ENCODE results near the gene SLC22A9.
"Not testable (repeated sequence)": the region's sequence is repeated elsewhere in the genome, so short reads cannot be mapped to it uniquely, and the experiment has no call there.

Gene SLC22A9

GRCh38 chr11:63369165-63369970 lies at the start of gene SLC22A9:
Gene SLC22A9, plus strand, starts transcription at chr11:63369785. Its CDS starts 272 bp downstream, at chr11:63370057.
- DNase-seq (ENCODE audit: low read depth) = no peak
- H3K4me3 ChIP-seq (ENCODE audit: low read depth, low read length) = no peak within 1 kb of the TSS

- no peak for DNase-seq (ENCODE audit: low read depth)
Observed at GRCh38 chr11:63321723-63322122, 47.9 kb upstream of the SLC22A9 start.

GRCh38 chr11:63335089-63335488 lies 34.5 kb upstream of the SLC22A9 start:
- H3K4me3 ChIP-seq (ENCODE audit: low read depth, low read length) = not testable (repeated sequence)

More at GRCh38 chr11:63321723-63322122, 47.9 kb upstream of the SLC22A9 start:
- H3K4me3 ChIP-seq (ENCODE audit: low read depth, low read length) = no peak overlapping the region

GRCh38 chr11:63337070-63337469 lies 32.5 kb upstream of the SLC22A9 start:
- no peak for DNase-seq (ENCODE audit: low read depth)
- no peak overlapping the region for H3K4me3 ChIP-seq (ENCODE audit: low read depth, low read length)

More at GRCh38 chr11:63335089-63335488, 34.5 kb upstream of the SLC22A9 start:
- DNase-seq (ENCODE audit: low read depth) = not testable (repeated sequence)

GRCh38 chr11:63343130-63343529 lies 26.5 kb upstream of the SLC22A9 start:
- DNase-seq (ENCODE audit: low read depth) = no peak
- H3K4me3 ChIP-seq (ENCODE audit: low read depth, low read length) = no peak overlapping the region

- no peak for DNase-seq (ENCODE audit: low read depth)
- H3K4me3 ChIP-seq (ENCODE audit: low read depth, low read length) = no peak overlapping the region
Observed at GRCh38 chr11:63352144-63352543, 17.4 kb upstream of the SLC22A9 start.

GRCh38 chr11:63362196-63362793 lies 7.3 kb upstream of the SLC22A9 start:
- DNase-seq (ENCODE audit: low read depth) = no peak
- H3K4me3 ChIP-seq (ENCODE audit: low read depth, low read length) = no peak overlapping the region

- no peak for DNase-seq (ENCODE audit: low read depth)
- no peak overlapping the region for H3K4me3 ChIP-seq (ENCODE audit: low read depth, low read length)
Observed at GRCh38 chr11:63369971-63370588, 495 bp downstream of the SLC22A9 start.

- DNase-seq (ENCODE audit: low read depth) = no peak
- H3K4me3 ChIP-seq (ENCODE audit: low read depth, low read length) = no peak overlapping the region
Observed at GRCh38 chr11:63371396-63371795, 1.8 kb downstream of the SLC22A9 start.

GRCh38 chr11:63375434-63375833 lies 5.8 kb downstream of the SLC22A9 start:
- H3K4me3 ChIP-seq (ENCODE audit: low read depth, low read length) = no peak overlapping the region
- DNase-seq (ENCODE audit: low read depth) = no peak

GRCh38 chr11:63380130-63380529 lies 10.5 kb downstream of the SLC22A9 start:
- H3K4me3 ChIP-seq (ENCODE audit: low read depth, low read length) = no peak overlapping the region
- DNase-seq (ENCODE audit: low read depth) = no peak

GRCh38 chr11:63395697-63396096 lies 26.1 kb downstream of the SLC22A9 start:
- no peak overlapping the region for H3K4me3 ChIP-seq (ENCODE audit: low read depth, low read length)
- DNase-seq (ENCODE audit: low read depth) = no peak

GRCh38 chr11:63404161-63404935 lies 34.8 kb downstream of the SLC22A9 start:
- no peak for DNase-seq (ENCODE audit: low read depth)
- H3K4me3 ChIP-seq (ENCODE audit: low read depth, low read length) = no peak overlapping the region

- no peak for DNase-seq (ENCODE audit: low read depth)
- H3K4me3 ChIP-seq (ENCODE audit: low read depth, low read length) = no peak overlapping the region
Observed at GRCh38 chr11:63405114-63405513, 35.5 kb downstream of the SLC22A9 start.

GRCh38 chr11:63406458-63406857 lies 36.9 kb downstream of the SLC22A9 start:
- H3K4me3 ChIP-seq (ENCODE audit: low read depth, low read length) = no peak overlapping the region
- DNase-seq (ENCODE audit: low read depth) = no peak

GRCh38 chr11:63417174-63417852 lies 47.7 kb downstream of the SLC22A9 start:
- H3K4me3 ChIP-seq (ENCODE audit: low read depth, low read length) = no peak overlapping the region
- no peak for DNase-seq (ENCODE audit: low read depth)

GRCh38 chr11:63427971-63428508 lies 58.5 kb downstream of the SLC22A9 start:
- H3K4me3 ChIP-seq (ENCODE audit: low read depth, low read length) = no peak overlapping the region
- DNase-seq (ENCODE audit: low read depth) = no peak

GRCh38 chr11:63430731-63431130 lies 61.1 kb downstream of the SLC22A9 start:
- H3K4me3 ChIP-seq (ENCODE audit: low read depth, low read length); DNase-seq (ENCODE audit: low read depth): not testable (repeated sequence)

- DNase-seq (ENCODE audit: low read depth) = not testable (repeated sequence)
Observed at GRCh38 chr11:63435351-63435750, 65.8 kb downstream of the SLC22A9 start.

More at GRCh38 chr11:63435351-63435750, 65.8 kb downstream of the SLC22A9 start:
- not testable (repeated sequence) for H3K4me3 ChIP-seq (ENCODE audit: low read depth, low read length)

Data from skeletal muscle cell (primary cell).